ENCODE data around the gene PSMA8.

DNA sequence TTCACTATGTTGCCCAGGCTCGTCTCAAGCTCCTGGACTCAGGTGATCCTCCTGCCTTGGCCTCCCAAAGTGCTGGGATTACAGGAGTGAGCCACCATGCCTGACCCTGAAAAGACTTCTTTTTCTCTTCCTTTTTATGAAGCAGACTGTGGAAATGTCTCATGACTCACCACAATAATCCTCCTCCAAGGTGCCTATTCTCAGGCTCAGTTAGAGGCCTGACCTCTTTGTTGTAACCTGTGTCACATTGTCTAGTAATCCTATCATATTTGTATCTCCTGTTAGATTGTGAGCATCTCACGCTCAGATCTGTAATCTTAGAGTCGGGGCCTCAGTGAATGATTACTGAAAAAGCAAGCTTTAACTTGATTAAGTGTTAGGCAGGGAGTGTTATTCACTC lies 74.3 kb downstream of the PSMA8 start:
- TF ChIP-seq CTCF (IDR thresholded peaks at IDR 0.05): no peak
- no peak for TF ChIP-seq HOXB5 (CRISPR knock-in tag; IDR thresholded peaks at IDR 0.05)
- no peak for TF ChIP-seq FOSB (CRISPR knock-in tag; IDR thresholded peaks at IDR 0.05)
- no peak for TF ChIP-seq ESRRA (IDR thresholded peaks at IDR 0.05; ENCODE audit: borderline replicate concordance, low read length)
- TF ChIP-seq, protein P1, sequence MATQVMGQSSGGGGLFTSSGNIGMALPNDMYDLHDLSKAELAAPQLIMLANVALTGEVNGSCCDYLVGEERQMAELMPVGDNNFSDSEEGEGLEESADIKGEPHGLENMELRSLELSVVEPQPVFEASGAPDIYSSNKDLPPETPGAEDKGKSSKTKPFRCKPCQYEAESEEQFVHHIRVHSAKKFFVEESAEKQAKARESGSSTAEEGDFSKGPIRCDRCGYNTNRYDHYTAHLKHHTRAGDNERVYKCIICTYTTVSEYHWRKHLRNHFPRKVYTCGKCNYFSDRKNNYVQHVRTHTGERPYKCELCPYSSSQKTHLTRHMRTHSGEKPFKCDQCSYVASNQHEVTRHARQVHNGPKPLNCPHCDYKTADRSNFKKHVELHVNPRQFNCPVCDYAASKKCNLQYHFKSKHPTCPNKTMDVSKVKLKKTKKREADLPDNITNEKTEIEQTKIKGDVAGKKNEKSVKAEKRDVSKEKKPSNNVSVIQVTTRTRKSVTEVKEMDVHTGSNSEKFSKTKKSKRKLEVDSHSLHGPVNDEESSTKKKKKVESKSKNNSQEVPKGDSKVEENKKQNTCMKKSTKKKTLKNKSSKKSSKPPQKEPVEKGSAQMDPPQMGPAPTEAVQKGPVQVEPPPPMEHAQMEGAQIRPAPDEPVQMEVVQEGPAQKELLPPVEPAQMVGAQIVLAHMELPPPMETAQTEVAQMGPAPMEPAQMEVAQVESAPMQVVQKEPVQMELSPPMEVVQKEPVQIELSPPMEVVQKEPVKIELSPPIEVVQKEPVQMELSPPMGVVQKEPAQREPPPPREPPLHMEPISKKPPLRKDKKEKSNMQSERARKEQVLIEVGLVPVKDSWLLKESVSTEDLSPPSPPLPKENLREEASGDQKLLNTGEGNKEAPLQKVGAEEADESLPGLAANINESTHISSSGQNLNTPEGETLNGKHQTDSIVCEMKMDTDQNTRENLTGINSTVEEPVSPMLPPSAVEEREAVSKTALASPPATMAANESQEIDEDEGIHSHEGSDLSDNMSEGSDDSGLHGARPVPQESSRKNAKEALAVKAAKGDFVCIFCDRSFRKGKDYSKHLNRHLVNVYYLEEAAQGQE (IDR thresholded peaks at IDR 0.05): no peak
- TF ChIP-seq SMC3 (IDR thresholded peaks at IDR 0.05): no peak
- no peak for TF ChIP-seq HMGXB4 (CRISPR knock-in tag; IDR thresholded peaks at IDR 0.05; ENCODE audit: borderline replicate concordance)
- no peak for TF ChIP-seq RCOR1 (IDR thresholded peaks at IDR 0.05; ENCODE audit: low read depth, low read length)
- no peak for TF ChIP-seq CHD2 (IDR thresholded peaks at IDR 0.05; ENCODE audit: low read length, partially characterized antibody)

Measured in A549 (cell line).